BLaER1 (cell line): ENCODE results near the gene C10orf71.

ENCODE experiments used
- H3K27ac ChIP-seq: shearing (Covaris generic); formaldehyde crosslinking; 2 replicates; pipeline ENCODE4 v1.8.1; 2022
- H3K27me3 ChIP-seq: shearing (Covaris generic); formaldehyde crosslinking; 2 replicates; pipeline ENCODE4 v1.8.1; 2022
- H3K36me3 ChIP-seq: shearing (Covaris generic); formaldehyde crosslinking; 2 replicates; pipeline ENCODE4 v1.8.1; 2022
- H3K4me1 ChIP-seq: shearing (Covaris generic); formaldehyde crosslinking; 2 replicates; pipeline ENCODE4 v1.8.1; 2022
- H3K4me2 ChIP-seq: shearing (Covaris generic); formaldehyde crosslinking; 2 replicates; pipeline ENCODE4 v1.8.1; 2022
- H3K4me3 ChIP-seq: shearing (Covaris generic); formaldehyde crosslinking; 2 replicates; pipeline ENCODE4 v1.8.1; 2022
- H3K9ac ChIP-seq: shearing (Covaris generic); formaldehyde crosslinking; 2 replicates; pipeline ENCODE4 v1.8.1; 2022
- H3K9me3 ChIP-seq: shearing (Covaris generic); formaldehyde crosslinking; 2 replicates; pipeline ENCODE4 v1.8.1; 2022
- H4K20me1 ChIP-seq: shearing (Covaris generic); formaldehyde crosslinking; 2 replicates; pipeline ENCODE4 v1.8.1; 2022
- Cebpa-rat ChIP-seq: shearing (Covaris generic); IDR thresholded peaks from 2 replicates; pipeline ENCODE4 v1.8.1; 2022

C10orf71 gene

DNA sequence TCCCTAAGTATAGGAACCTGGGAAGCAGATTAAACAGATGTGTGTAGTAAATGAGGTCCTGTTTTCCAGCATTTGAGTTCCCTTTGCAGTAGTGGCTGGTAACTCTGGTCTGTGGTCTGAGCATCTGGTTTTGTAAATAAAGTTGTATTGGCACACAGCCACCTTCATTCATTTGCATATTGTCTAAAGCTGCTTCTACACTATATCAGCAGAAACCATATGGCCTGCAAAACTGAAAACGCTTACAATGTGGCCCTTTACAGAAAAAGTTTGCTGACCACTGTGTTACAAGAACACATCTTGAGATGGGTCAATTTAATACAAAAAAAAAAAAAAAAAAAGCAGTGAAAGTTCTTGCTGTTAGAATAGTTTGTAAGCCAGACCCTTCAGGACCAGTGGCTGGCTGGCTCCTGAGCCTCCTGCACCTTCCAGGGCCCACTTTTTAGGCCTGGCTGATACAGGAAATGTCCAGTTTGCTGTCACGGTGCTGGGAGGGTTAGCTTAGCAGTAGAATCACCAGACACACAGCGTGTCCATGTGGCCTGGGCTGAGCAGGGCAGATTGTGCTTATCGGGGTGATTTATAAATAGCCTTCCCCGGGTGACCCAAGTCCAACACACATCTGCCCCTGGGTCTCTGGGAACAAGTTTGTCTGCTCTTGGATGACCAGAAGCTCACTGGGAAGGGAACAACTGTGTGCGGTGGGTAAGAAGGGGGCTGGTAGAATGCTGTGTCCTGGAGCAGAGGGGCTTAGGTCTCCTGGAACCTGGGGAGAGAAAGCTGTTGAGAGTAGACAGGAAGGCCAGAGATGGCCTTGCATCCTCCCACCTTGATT is 1.4 kb downstream of the C10orf71 start:
- Histone ChIP-seq H3K4me3 (no peak overlapping the region), H3K27ac (peak overlapping the region; percentile 71; the same call in 1 of the 2 replicates), H3K4me1 (peaks cover 32% of the 10 kb centered on the region), H3K9me3 (no peaks in the 10 kb centered on the region), H4K20me1 (no peaks in the 10 kb centered on the region; the same call in 1 of the 2 replicates), H3K4me2 (peak overlapping the region; percentile 83), H3K36me3 (no peaks in the 10 kb centered on the region), H3K27me3 (no peaks in the 10 kb centered on the region), H3K9ac (peak overlapping the region; percentile 54; the same call in 1 of the 2 replicates)
- TF ChIP-seq Cebpa-rat = no peak

DNA sequence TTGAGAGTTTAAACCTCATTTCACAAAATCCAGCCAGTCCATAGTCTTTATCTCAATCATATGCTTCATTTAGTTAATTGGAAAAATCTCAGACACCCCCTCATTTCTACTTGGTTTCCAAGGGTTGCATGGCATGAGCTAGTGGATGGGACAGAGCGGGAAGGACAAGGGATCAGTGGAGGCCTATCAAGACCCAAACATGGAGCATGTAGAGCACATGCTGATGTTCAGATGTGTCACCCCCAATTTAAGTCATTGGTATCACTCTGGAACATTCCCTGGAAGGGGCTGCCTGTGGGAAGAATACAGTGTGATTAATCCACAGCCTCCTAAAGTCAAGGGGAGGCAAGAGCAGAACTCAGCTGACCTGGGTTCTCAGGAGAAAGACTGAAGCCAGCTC is 2.3 kb downstream of the C10orf71 start:
- Histone ChIP-seq H3K4me2 (no peak overlapping the region), H3K36me3 (no peaks in the 10 kb centered on the region), H3K27ac (no peak overlapping the region), H3K27me3 (no peaks in the 10 kb centered on the region), H3K9me3 (no peaks in the 10 kb centered on the region), H3K4me1 (peaks cover 32% of the 10 kb centered on the region), H3K4me3 (no peak overlapping the region), H3K9ac (no peak overlapping the region), H4K20me1 (no peaks in the 10 kb centered on the region; the same call in 1 of the 2 replicates)
- no peak for TF ChIP-seq Cebpa-rat

- Histone ChIP-seq H4K20me1 (no peaks in the 10 kb centered on the region; the same call in 1 of the 2 replicates), H3K36me3 (no peaks in the 10 kb centered on the region), H3K9ac (no peak overlapping the region), H3K4me1 (peaks cover 34% of the 10 kb centered on the region), H3K4me2 (no peak overlapping the region), H3K4me3 (no peak overlapping the region), H3K27me3 (no peaks in the 10 kb centered on the region), H3K27ac (no peak overlapping the region), H3K9me3 (no peaks in the 10 kb centered on the region)
- TF ChIP-seq Cebpa-rat = no peak
These were observed 3.1 kb downstream of the C10orf71 start for GRCh38 chr10:49302088-49302487.

DNA sequence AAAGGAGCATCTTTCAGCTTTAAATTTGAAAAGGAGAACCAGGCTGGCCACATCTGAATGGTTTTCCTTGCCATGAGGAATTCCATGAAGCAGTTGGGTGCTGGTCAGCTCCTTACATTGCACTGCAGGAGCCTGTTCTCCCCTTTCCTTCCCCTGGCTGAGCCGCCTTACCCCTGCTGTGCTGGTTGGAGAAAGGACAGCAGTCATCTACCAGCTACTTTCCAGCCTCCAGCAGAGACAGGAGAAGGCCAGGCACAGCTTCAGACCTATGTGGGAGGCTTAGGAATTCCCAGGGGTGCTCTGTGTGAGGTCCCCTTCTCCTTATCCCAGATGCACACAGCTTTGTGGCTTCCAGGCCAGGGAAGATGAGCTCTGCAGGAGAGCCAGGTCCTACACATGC is 4.7 kb downstream of the C10orf71 start:
- H3K9ac ChIP-seq = no peak overlapping the region
- H4K20me1 ChIP-seq = no peaks in the 10 kb centered on the region; the same call in 1 of the 2 replicates
- no peak overlapping the region for H3K27ac ChIP-seq
- no peaks in the 10 kb centered on the region for H3K27me3 ChIP-seq
- H3K36me3 ChIP-seq = no peaks in the 10 kb centered on the region
- no peak overlapping the region for H3K4me2 ChIP-seq
- H3K4me1 ChIP-seq = peaks cover 39% of the 10 kb centered on the region
- no peak for TF ChIP-seq Cebpa-rat
- no peaks in the 10 kb centered on the region for H3K9me3 ChIP-seq
- no peak overlapping the region for H3K4me3 ChIP-seq

GRCh38 chr10:49304137-49304536 is 5.2 kb downstream of the C10orf71 start:
- TF ChIP-seq Cebpa-rat = no peak
- H4K20me1 ChIP-seq = no peaks in the 10 kb centered on the region; the same call in 1 of the 2 replicates
- H3K4me2 ChIP-seq = no peak overlapping the region
- H3K9me3 ChIP-seq = no peaks in the 10 kb centered on the region
- H3K36me3 ChIP-seq = no peaks in the 10 kb centered on the region
- H3K9ac ChIP-seq = no peak overlapping the region
- no peak overlapping the region for H3K27ac ChIP-seq
- peaks cover 39% of the 10 kb centered on the region for H3K4me1 ChIP-seq
- H3K4me3 ChIP-seq = no peak overlapping the region
- H3K27me3 ChIP-seq = no peaks in the 10 kb centered on the region

DNA sequence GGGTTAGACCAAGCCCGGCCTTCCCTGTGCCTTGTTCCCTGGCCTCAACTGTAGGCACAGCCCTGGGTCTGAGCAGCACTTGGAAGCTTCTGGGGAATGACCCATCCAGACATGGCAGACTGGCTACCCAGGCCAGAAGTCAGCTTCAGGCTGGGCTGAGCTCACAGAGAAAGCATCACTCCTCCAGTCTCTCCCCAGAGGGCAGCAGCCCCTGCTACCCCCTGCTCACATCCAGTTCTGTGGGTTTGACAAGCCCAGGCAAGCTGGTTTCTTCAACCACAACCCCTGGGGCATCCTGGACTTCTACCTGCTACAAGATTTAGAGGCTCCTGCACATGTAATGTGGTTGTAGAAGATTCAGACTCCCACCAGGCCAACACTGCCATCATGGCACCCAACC is 9.0 kb downstream of the C10orf71 start:
- Histone ChIP-seq H3K9me3 (no peaks in the 10 kb centered on the region), H3K4me3 (no peak overlapping the region), H3K4me2 (peak overlapping the region; percentile 87), H3K9ac (no peak overlapping the region), H4K20me1 (0 out of 2 replicates have a peak, but pooled peaks cover 4% of the 10 kb centered on the region), H3K27me3 (no peaks in the 10 kb centered on the region), H3K27ac (no peak overlapping the region), H3K36me3 (no peaks in the 10 kb centered on the region), H3K4me1 (peaks cover 49% of the 10 kb centered on the region)
- TF ChIP-seq Cebpa-rat = no peak

DNA sequence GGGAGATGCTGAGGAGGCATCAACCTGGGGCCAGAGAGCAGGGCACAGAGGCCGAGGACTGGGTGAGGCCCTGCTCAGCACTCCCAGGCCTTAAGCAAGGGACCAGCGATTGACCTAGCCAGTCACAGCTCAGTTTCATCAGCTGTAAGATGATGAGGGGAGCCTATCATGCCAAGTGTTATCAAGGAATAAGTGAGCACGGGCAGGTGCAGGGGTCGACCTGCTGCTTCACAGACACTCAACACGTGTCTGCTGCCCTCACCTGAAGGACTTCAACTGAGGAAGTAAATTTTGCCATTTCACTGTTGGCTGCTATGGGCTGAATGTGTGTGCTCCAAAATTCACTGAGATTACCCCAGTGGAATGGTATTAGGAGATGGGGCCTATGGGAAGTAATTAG is 9.9 kb downstream of the C10orf71 start:
- H3K36me3 ChIP-seq = no peaks in the 10 kb centered on the region
- no peak for TF ChIP-seq Cebpa-rat
- peak overlapping the region; percentile 87 for H3K4me2 ChIP-seq
- H3K27ac ChIP-seq = 0 out of 2 replicates have a peak overlapping the region, but pooled peaks have one; percentile 16
- H3K4me3 ChIP-seq = no peak overlapping the region
- H4K20me1 ChIP-seq = 0 out of 2 replicates have a peak, but pooled peaks cover 4% of the 10 kb centered on the region
- no peak overlapping the region for H3K9ac ChIP-seq
- no peaks in the 10 kb centered on the region for H3K27me3 ChIP-seq
- no peaks in the 10 kb centered on the region for H3K9me3 ChIP-seq
- peaks cover 54% of the 10 kb centered on the region for H3K4me1 ChIP-seq

GRCh38 chr10:49309691-49310411 is 10.9 kb downstream of the C10orf71 start:
- H3K27me3 ChIP-seq = no peaks in the 10 kb centered on the region

DNA sequence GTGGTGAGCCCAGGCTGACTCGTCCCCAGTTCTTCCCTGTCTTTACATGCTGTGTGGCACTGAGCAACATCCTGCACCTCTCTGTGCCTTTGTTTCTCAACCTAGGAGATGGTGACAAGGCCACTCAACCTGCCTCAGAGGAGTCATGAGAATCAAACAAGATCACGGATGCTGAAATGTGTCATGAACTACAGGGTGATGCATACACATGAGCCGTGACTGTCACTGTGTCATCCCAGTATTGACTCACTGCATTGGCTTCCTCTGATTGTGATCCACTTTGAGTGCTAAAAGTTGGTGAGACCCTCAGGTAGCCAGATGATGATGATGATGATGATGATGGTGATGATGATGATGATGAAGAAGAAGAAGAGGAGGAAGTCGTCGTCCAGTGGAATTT is 11.5 kb downstream of the C10orf71 start:
- Histone ChIP-seq H3K4me1 (peaks cover 54% of the 10 kb centered on the region), H4K20me1 (0 out of 2 replicates have a peak, but pooled peaks cover 4% of the 10 kb centered on the region), H3K27ac (peak overlapping the region; percentile 57), H3K27me3 (no peaks in the 10 kb centered on the region), H3K9ac (peak overlapping the region; percentile 48), H3K4me2 (peak overlapping the region; percentile 87), H3K9me3 (no peaks in the 10 kb centered on the region), H3K4me3 (peak overlapping the region; percentile 42), H3K36me3 (no peaks in the 10 kb centered on the region)
- no peak for TF ChIP-seq Cebpa-rat

More at GRCh38 chr10:49309691-49310411, 10.9 kb downstream of the C10orf71 start:
- H3K4me3 ChIP-seq = peak overlapping the region; percentile 42
- H4K20me1 ChIP-seq = 0 out of 2 replicates have a peak, but pooled peaks cover 4% of the 10 kb centered on the region
- H3K4me1 ChIP-seq = peaks cover 54% of the 10 kb centered on the region
- no peak for TF ChIP-seq Cebpa-rat
- peak overlapping the region; percentile 57 for H3K27ac ChIP-seq
- H3K9me3 ChIP-seq = no peaks in the 10 kb centered on the region
- H3K4me2 ChIP-seq = peak overlapping the region; percentile 87
- H3K9ac ChIP-seq = peak overlapping the region; percentile 48
- H3K36me3 ChIP-seq = no peaks in the 10 kb centered on the region
